Measurements from ENCODE around the gene TNFSF11.

The TNFSF11 gene

DNA sequence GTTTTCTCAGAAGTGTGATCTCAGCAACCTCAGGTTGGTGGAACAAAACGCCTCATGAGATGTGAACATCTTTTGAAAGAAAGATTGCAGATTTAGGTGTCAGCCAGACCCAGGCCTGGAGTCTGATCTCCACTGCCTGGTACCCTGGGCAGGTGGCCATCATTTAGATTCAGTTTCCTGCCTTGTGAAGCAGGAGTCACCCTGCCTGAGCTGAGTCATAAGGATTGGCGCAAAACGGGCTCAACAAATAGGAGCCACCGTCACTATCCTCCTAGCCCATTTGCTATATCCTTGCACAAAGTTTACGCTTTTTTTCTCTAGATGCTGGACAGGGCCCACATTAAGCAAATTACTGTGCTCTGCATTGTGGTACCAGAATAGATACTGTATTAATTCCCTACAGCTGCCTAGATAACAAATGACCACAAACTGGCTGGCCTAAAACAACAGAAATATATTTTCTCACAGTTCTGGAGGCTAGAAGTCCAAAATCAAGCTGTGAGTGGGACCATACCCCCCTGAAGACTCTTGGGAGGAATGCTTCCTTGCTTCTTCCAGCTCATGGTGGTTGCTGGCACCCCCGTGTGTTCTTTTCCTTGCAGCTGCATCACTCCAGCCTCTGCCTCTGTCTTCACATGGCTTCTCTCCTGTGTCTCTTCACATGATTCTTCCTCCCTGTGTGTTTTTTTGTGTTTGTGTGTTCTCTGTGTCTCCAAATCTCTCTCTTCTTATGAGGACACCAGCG lies 38.2 kb downstream of the TNFSF11 start:
- DNase-seq = no peak

DNA sequence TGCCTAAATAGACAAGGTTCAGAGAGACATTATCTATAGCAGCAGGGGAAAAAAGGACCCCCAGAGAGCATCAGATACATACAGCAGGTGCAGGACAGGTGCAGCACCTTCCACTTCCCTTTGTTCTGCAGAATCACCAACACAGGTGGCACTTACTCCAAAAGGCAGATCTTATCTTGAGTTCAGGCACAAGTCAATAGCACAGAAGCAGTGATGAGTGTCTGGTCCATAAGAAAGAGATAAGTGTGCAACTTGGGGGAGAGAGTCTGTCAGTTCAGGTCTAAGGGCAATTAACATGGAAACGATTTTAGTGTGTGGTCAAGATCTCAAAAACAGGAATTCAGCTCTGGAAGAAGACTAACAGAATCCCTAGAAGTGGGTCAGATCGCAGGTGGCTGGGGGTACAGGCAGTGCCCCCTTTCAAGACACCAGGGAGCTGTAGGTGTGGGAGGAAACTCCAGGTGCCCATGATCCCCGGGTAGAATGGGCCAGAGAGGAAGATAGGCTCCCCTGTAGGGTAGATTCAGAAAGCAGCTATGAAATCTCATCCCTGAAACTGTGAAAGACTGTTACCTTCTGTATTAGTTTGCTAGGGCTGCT lies 40.6 kb downstream of the TNFSF11 start:
- no peak for DNase-seq

DNA sequence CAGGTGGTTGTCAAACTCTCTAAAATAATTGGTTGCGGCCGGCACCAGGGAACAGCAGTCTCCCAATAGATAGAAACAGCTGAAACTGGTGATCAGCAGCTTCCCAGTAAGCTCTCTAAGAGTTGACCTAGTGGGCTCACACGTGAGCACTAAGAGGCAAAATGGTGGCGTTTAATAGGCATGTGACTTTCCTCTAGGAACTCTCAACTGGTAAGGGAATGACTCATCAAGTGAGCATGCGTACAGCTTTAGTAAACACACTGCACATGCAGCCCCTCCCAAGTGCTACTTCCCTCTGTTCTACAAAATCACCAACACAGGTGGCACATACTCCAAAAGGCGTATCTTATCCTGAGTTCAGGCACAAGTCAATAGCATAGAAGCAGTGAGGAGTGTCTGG lies 41.7 kb downstream of the TNFSF11 start:
- no peak for DNase-seq

DNA sequence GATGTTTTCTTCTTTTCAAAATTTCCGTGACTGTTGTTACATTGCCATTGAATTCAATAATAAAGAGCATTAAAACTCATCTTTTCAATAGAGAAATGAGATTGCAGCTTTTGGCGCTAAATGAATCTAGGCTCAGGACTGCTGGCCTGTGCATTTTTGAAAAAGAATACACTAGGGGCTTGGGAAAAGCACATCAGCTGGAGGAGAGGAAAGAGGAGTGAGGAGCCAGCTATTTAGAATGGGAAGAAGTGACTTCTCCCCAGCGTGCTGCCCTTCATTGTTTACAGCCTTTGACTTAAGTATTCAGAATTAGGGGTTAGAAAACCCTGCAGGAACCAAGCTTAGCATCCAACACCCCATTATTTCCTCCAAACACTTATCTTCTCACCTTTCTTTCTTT lies 43.3 kb downstream of the TNFSF11 start:
- DNase-seq = no peak

DNA sequence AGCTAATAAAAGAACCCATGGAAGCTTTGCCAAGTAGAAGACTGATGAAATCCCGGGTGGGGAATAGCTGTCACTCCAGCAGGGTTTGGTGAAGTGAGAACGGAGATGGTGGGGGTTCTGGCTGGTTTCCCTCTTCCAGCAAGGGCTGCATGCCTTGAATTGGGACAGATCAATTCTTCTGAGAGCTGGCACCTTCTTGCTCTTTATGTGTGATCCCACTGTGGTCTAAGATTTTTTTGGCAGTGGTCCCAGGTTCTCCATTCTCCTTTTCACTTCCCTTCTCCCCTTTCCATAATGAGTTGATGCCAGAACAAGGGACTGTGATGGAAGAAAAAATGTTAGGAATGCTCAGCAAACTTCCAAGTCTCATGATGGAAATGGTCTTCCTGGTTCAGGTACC lies 50.0 kb downstream of the TNFSF11 start:
- no peak for DNase-seq

DNA sequence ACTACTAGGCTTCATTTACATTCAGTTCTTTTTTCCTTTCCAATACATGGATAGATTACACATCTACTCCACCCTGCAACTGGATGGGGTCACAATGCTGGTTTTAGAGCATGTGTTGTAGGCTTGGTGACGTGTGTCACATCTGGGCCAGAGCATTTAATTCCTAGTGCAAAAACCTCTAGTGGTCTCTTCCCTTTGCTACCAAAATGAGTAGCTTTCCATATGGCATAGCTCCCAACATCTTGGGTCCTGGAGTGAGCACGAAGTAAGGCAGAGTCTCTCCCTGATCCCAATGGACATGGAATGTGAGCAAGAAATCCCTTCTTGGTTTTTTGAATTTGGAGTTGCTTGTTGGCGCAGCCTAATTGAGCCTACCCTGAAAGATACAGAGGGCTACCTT lies 51.7 kb downstream of the TNFSF11 start:
- DNase-seq = no peak

DNA sequence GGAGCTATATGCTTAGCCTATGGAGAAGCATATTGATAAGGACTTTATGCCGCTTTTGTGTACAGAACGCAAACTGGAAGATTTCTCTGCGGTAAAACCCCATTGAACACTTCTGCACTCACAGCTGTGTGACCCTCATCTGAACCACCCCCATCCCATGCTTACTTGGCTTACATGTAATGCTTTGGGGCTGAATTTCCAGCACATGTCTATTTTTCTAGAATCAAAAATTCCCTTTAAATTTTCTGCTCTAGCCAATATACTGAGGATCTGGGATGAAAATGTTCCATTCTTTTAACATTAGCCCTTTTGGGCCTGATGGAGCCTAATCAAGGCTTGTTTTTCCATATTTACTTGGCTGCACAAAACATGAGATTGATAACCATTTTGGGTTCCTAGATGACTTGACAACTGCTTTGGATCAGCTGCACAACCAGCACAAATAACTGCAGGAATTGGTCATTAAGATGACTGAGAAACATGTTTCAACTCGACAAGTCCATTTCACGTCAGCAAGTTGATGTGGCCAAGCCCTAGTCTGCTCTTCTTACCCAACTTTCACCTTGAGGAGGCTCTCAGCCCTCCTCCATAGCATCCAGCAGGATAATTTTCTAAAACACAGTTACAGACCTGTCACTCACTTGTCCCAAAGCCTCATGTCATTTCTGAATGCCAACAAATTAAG lies 52.4 kb downstream of the TNFSF11 start:
- DNase-seq = no peak

DNA sequence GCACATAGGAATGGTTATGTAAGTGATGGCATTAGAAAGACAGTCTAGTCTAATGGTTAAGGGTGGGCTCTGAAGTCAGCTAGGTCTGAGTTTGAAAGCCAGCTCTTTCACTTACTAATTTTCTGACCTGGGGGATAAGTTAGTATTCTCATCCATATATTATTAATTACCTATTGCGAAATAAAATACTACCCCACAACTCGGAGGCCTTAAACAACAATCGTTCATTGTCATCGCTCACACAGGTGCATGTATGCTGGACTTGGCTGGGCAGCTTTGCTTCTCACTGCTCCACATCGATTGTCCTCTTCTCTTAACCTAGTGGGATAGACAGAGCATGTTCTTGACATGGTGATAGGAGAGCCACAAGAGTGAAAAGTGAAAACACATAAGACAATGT lies 54.7 kb downstream of the TNFSF11 start:
- DNase-seq = no peak

DNA sequence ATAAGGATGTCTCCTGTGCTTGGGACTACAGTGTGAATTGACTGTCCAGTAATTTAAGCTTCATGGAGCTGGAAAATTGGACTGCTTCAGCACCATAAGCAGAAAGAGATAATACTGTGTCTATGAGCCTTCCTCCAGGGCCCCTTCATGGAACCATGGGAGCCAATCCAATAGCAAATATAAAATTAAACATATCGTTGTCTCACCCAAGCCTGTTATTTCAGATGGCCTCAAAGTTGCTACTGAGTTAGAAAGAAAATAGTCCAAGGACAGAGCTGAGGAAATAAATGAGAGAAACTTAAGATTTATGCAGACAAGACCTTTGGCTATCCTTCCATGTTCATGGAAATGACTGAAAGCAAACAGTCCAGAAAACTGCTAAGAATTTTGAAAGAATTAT lies 57.2 kb downstream of the TNFSF11 start:
- no peak for DNase-seq

DNA sequence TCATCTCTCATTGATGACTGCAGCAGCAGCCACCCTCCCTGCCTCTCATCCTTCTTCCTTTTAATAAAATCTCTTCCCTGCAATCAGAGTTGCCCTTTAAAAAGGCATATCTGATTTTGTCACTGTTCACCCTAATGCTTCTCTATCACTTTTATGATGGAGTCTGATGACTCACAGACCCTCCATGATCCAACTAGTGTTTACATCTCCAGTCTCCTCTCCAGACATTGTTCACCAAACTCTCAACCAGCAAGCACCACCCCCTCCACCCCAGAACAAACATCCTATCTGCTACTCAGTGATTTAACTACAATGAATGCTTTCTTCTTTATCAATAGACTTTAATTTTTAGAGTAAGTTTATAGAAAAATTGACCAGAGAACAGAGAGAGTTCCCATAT lies 59.5 kb downstream of the TNFSF11 start:
- no peak for DNase-seq

DNA sequence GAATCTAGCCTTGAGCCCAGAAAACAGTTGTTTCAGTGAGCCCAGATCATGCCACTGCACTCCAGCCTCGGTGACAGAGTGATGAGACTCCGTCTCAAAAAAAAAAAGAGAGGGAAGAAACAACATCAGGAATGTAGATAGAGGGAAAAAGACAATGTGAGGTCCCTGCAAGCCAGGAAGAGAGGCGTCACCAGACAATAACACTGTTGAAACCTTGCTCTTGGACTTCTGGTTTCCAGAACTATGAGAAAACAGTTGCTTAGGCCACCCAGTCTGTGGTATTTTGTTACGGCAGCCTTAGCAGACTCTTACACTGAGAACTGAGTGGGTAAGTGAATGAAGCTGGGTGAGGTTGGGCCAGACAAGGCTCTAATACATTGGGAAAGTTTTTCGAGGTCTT lies 64.1 kb downstream of the TNFSF11 start:
- no peak for DNase-seq

DNA sequence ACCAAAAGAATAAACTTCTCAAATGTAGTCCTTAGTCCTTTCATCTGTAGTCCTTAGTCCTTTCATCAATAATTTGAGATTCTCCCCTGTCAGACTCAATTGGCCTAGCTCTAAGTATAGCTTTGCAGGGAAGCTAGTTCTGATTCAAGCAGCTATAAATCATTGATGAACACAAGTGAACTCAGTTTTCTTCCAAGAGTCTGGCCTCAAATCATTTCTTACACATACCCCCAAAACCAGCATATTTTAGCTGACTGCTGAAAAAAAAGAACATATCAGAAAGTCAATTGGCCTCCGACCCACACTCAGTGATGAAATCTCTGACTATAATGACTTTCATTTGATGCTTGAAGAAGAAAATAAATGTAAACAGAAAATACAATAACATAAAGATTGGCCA lies 64.9 kb downstream of the TNFSF11 start:
- no peak for DNase-seq

DNA sequence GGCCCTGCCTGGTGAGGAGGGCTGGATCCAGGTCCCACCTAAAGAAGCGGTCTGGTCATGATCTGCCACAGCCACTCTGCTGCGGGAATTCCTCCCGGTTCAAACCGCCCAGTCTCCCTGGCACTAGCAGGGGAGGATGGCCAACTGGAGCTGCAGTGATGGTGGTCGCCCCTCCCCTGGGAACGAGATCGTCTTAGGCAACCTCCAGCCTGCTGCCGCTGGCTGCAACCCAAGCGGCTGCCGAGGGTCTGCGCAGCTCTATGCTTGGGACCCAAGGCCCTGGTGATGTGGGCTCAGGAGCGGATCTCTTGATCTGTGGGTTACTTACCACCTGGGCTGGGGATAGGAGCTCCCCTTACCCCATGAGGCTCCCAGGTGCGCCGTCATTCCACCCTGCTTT lies 69.1 kb downstream of the TNFSF11 start:
- DNase-seq = no peak

DNA sequence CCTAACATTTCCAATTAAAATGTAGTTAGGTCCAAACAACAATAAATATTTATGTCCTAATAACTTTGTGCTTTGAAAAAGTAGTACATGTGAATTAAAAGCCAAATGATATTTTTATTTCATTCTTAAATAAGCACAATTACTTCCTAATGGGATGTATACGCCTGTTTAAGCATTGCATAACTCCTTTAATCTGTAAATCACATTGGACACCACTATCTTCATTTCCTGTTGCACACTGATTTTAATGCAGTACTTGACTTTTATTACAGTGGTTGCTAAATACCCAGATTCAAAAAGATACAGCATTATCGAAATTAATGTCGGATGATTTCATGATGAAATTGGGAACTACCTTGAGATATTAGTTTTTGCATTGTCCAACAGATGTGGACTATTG lies 70.9 kb downstream of the TNFSF11 start:
- DNase-seq = no peak

DNA sequence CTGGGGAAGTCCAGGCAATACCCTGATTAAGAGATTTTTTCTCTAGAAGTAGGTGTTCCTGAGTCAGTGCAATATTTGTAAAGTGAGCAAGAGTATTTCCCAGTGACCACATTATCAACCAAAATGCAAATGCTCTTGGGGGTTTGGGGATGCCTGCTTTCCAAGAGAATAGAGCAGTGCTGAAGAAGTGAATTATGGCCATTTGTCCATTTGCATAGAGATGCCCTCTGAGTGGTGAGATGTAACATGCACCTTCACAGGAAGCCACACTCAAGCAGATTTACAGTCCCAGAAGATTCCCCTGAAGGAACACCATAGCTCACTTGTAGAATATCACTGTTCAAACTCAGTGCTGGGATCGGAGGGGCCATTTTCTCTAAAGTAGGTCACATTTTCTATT lies 71.8 kb downstream of the TNFSF11 start:
- DNase-seq = no peak

DNA sequence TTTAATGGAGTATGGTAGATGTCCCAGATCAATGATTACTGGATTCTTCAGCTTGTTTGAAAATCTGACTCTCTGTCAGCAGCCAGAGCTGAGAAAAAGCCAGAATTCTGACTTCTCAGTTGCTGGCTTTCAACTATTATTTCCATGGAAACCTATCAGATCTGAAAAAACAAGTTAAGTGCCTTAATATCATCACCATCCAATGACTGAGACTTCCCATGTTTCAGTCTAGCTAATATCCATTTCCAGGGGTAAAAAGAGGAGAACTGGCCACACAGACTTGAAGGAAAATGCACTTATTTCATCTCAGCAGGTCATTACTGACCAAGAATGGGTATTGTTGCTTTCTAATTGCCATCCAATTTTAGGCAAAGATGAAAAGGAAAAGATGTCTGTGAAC lies 75.2 kb downstream of the TNFSF11 start:
- DNase-seq = no peak

DNA sequence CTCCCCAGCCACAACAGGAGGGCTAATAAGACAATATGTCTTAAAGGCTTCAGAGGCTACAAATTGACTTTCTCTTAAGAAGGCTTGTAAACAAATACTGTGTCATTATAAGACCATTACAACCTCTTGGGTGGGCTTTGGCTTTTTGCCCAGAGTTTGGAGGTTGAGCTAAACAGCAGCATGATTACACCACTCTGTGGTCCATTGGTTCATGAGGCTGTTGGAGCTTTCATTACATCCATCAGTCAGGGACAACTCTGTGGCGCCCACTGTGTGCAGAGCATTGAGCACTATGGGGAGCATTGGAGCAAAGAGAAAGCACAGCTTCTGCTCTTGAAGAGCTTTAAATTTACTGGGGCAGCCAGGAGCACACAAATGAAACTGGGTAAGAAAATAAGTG lies 75.9 kb downstream of the TNFSF11 start:
- no peak for DNase-seq

DNA sequence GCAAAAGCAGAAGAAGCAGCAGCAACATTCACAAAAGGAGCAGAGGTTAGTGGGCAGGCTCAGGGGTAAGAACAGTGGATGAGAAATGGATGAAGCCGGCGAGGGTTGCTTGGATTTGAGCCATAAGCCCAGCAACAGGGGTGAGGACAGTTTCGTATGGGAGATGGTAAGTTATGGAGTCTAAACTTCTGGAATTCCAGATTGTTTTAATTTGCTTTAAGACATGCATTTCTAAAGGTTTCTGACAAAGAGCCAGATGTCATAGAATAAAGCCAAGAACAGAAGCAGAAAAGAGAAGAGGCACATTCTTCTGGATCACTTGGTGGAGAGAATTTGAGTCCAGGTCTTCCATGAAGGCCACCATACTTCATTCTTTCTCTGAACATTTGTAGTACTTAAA lies 76.6 kb downstream of the TNFSF11 start:
- no peak for DNase-seq

DNA sequence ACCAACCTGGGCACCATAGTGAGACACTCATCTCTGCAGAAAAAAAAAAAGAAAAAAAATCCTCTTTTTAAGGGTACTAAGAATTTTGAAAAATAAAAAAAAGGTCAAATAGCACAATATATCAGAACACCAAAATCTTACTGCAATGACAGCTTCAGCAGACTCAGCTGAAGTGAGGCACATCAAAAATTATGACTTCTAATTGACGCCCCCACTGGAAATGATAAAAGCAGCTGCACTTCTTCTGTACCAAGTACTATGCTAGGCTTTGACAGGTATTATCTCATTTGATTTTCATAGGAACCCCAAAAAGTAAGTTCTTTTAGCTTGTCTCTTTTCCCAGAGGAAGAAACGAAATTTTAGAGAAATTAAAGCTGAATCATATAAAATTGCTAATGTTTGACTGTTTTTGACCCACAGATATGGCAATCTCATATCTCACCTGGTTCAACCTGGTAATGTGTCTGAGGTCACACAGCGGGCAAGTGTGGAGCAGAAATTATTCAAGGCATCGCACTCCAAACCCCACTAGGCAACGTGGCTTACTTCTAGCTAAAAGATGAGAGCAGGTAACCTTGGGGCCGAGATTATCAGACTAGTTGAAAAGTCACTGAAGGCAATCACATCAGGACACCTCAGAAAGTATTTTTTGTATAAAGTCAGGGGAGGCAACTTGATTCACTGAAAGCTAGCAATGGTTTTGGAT lies 78.1 kb downstream of the TNFSF11 start:
- no peak for DNase-seq

DNA sequence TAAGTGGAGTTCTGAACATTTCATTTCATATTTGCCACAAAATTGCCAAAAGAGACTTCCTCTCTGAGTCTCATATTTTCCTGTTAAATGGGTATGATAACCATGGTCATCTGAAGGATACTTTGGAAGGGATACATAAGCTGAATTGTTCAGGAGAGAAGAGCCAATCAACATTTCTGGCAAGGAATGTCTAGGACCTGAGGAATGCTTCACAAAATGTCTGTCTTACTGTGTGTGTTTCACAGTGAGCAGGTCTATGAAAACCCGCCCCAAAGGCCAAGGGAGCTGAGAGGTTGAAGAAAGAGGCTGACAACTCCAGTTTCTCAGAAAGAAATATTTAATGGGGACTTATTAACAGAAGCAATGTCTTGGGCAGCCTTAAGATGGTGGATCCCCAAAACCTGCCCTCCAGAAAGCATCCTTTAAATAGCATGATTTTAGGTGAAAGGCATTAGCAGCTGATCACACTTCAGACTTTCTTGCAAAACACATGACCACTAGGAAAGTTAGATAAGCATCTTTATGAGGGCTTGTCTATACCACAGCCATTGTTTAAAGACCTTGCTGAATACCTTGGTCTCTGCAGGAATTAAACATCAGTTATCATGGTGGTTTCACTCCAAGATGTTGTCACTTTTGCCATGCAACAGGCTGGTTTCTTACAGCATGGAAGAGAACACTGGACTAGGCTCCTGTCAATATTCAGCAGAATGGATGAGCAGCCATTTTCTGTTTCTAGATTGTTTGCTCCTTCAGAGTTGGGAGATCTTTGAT lies 78.9 kb downstream of the TNFSF11 start:
- no peak for DNase-seq

DNA sequence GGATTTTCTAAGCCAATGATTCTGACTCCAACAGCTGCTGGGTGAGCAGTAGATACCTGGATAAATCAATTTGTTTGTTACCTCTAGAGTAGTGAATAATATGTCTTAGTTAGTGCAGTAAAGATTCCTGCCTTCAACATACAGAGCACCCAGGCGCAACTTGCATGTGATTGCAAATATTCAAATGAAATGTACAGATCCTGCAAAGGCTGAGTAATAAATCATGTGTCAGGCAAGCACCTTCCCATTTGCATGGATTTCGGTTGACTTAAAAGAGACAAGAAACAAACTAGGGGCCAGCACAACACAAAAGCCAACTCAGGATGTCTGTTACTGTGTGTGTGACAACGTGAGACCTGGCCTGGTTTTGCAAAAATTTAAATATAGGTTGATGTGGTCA lies 79.7 kb downstream of the TNFSF11 start:
- no peak for DNase-seq

DNA sequence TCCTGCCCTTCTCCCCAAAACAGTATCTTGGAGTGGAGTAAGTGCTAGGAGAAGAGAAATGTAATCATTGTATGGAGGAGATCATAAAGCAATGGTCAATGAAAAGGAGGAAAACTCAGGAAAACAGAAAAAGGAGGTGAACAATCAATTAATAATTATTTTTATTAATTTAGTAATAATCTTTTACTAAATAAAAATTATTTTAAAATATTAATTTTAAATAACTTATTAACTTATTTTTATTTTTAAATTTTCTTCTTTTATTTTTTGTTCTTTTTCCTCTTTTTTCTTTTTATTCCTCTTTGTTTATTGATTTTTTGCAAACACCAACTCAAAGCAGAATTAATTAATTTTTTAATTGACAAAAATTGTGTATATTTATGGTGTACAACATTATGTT lies 80.3 kb downstream of the TNFSF11 start:
- no peak for DNase-seq

DNA sequence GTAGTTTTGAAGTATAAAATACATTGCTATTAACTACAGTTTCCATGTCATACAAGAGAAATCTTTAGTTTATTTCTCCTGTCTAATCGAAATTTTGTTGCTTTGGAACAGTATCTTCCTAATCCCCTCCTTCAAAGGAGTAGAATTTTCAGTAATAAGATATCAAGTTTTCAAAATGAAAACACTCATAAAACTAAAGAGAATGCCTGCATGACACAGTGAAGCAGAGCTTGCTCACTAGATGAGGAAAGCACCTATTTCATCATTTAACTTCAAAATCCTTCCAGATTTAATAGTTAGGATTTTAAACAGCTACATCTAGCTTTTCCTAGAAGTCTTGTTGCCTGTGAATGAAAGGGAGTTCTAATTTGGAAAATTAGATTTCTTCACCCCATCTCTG lies 80.8 kb downstream of the TNFSF11 start:
- DNase-seq = no peak
